T-helper 2 cell treated with Interferon-gamma antibody and Interleukin-4, amounts not matched to agents 100 ng/mL and 5 ng/mL, for 36 hours (primary cell): ENCODE results near the gene BRS3. TPM values are rescaled to one million over a fixed set of nuclear protein-coding genes. Genes with fewer than 3 reads are reported as not detected.

Experiments
- intact Hi-C: fragments of 100-400 bp; cut with micrococcal nuclease; formaldehyde crosslinking; loops from one replicate; pipeline ENCODE4 v1.15.1; 2023
- total RNA-seq: library from RNA; stranded (reverse); gene quantifications from 2 replicates; pipeline ENCODE4 v1.2.3, GENCODE V29; 2022

Gene BRS3
- total RNA-seq, 1 donor from 2014 or later: not detected

DNA sequence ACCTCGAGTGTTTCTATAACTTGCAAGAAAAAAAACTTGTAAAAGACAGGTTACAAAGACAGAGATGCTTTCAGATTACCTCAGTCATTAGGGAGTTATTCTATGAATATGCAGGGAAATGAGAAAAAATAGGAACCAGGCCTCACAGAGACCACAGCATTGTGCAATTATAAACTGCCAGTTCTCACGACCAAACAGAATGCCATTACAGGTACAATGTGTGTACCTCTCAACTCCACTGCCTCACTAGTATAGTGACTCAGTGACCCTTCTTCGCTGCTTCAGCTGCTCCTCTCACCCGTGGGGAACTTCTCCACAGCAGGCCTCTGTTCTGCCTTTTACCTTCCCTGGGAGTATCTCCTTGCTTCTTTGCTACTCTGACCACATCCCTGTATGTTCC is 7.3 kb downstream of the BRS3 start:
- intact Hi-C loops: loop anchor here (5.0 kb wide), 3 partner anchors 282 to 557 kb away; partner anchors contain the start of gene SLC9A6

DNA sequence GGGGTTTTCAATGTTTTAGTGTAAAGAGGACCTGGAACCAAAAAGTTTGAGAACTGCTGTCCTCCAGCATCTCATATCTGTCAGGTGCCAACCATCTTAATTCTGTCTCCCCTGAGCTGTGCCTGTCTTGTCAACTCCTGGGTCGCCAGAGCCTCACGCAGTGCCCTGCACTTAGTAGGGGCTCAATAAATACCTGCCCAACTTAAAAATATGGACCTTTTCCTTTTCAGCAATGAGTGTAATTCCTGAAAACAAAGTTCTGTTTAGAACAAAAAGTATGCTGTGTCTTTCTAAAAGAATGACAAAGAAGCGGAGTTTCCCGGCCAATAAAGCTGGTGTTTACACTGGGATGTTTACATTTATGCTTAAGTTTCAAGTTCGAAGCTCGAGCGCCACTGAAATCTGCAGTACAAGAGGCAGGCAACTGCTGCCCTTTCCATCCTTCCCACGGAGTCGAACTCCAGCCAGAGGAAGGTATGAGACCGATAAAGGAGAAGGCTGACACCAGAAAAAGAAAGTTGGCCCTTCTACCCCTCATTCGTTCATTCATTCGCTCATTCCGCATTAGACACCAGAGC is 8.5 kb downstream of the BRS3 start:
- intact Hi-C loops: loop anchor here (2.0 to 5.0 kb wide), 5 partner anchors 157 to 973 kb away; partner anchors contain the start of gene SLC9A6

DNA sequence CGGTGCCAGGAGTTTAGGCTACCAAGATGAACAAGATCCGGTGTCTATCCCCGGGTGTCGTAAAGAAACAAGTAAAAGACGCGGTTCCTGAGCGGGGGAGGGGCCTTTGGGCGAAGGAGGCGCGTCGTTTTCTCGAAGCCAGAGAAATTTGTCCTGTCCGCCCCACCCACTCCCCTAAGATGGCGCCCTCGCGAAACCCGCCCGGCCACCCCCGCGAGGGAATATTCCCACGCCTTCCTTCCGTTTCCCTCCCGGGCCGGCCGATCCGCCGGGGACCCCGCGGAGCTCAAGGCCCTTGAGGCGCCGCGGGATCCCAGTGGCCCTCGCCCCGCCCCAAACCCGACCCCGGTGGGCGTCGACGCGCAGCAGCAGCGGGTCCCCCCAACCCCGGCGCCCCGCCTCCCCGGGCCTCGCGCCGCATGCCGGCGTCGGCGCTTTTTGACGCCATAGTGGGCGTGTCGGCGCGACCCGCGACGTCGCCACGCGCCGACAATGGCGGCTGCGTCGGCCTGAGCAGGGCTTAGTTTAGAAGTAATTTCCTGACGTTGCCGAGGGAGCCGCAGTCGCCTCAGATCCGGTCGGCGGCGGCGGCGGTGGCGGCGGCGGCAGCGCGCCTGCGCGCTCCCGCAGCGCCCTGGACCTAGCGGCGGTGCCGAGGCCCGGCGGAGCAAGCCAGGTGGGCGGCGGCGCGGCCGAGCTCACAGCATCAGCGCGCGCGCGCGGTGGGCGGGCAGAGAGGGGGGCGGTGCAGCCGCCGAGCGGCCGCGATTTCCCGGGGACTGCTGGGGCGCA is 9.2 kb downstream of the BRS3 start:
- intact Hi-C loops: loop anchor here (1.0 to 5.0 kb wide), 8 partner anchors 156 to 974 kb away; partner anchors contain the start of genes MAP7D3 and SLC9A6

DNA sequence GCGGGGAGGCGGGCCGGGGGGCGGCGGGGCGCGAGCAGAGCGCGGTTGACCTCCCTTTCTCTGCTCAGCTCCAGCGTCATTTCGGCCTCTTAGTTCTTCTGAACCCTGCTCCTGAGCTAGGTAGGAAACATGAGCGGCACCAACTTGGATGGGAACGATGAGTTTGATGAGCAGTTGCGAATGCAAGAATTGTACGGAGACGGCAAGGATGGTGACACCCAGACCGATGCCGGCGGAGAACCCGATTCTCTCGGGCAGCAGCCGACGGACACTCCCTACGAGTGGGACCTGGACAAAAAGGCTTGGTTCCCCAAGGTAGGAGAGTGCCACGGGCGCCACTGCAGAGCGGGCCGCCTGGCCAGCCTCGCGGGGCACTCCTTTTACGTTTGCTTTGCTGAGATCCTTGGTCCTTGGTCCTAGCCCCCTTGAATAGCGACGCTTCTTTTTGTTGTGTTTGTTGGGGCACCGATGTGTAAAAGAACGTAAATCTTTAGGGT is 9.9 kb downstream of the BRS3 start, which contains the start of gene HTATSF1:
TSS of gene HTATSF1 (plus strand) at position 37 of the 497 bp plus-strand sequence. CDS start at position 130, 93 bp downstream.
- intact Hi-C loops: loop anchor here (1.0 to 5.0 kb wide), 9 partner anchors 79 to 975 kb away; partner anchors contain the start of genes MAP7D3 and SLC9A6

DNA sequence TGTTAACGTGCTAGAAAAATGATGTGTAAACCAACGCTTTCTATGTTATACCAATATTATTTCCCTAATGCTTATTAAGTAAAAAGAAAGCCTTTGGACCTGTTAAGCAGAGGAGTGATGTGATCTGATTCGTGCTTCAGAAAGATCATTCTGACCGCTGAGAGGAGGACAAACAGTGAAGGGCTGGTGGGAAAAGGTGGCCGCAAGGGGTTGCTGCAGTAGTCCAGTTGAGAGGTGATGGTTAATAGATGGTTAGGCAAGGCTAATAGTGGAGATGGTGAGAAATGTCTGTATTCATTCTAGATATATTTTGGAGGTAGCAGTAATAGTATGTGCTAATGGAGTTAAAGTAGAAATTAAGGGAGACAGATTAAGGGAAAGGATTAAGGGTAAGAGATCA is 31.3 kb downstream of the BRS3 start:
- intact Hi-C loops: no loop called here

DNA sequence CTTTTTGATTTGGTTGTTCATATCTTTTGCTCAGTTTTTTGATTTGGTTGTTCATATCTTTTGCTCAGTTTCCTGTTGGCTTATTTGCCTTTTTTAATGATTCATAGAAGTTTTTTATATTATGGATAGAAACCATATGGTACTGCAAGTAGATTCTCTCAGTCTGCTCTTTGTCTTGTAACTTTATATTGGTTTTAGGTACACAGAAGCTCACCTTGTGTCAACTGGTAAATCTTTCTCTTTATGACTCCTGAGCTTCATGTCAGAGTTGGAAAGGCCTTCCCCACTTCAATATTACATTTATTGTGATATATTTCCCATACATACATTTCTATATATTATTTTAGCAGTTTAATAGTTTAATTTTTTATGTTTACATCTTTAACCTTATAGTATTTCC is 36.0 kb downstream of the BRS3 start:
- intact Hi-C loops: no loop called here

DNA sequence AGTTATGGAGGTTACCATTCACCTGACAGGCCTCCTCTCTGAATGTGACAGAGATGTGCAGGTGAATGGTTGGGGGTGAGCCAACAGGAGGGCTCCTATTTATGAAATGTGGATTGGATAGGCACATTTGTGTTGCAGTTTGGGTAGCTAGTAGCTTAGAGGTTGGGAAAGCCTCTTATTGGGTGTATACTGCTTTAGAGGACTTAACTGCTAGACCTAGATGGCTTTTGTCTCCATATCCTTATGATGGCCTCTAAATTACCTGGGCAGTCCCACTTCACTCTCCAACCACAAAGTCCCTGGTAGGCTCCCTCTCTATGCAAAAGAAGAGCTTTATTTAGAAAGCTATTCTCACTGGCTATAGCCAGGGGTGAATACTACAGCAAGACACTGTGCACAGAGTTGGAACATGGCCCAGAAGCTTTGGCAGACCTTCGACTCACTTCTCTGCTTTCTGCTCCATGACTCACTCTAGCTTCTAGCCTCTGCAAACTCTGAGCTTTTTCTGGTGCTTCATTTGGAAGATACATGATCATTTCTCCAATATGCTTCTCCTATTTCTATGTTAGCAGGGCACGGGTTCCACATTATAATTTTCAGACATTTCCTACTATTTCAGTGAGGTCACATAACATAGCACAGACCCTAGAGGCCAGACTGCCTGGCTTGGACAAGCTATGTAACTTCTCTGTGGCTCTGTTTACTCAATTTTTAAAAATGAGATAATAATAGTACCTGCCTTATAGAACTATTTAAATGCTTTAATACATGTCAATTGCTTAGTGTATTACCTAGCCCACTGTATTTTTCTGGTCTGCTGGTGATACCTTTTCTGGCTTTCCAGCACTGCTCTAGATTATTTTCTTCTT is 38.2 kb downstream of the BRS3 start:
- intact Hi-C loops: no loop called here

DNA sequence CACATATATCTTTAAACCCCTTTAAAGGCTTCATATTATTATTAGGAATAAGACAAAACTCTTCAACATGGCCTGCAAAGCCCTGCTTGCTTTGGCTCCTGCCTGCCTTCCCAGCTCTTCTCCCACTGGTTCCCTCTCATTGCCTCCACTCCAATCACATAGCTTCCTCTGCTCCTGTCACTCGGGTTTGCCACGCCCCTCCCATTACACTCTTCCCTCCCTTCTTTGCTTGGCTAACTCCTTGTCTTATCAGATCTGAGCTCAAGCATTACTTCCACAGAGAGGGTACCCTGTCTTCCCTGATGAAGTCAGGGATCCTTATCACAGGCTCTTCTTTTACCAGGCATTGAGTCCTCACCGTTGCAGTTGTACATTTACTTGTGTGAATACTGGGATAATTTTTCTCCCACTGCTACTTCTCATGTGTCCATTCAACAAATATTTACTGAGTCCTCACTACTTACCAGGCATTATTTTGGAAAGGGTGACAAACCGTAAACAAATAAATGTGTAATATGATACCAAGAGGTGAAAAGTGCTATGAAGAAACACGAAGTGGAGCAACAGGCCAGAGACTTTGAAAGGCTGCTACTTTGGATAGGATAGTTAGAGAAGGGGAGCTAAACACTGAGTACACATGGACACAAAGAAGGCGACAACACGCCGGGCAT is 41.0 kb downstream of the BRS3 start:
- intact Hi-C loops: no loop called here

DNA sequence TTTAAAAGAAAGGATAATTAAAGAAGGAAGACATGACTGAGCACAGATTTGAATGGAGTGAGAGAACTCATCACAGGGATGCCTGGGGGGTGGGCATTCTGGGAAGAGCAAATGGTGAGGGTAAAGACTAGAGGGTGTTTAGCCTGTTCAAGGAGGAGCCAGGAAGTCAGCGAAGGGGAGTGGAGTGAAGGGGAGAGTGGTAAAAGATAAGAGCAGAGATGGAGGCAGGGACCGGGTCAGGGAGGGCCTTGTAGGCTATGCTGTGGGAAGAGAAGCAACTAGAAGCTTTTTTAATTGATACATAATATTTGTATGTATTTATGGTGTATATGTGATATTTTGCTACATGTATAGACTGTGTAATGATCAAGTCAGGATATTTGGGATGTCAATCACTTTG is 42.0 kb downstream of the BRS3 start:
- intact Hi-C loops: no loop called here

DNA sequence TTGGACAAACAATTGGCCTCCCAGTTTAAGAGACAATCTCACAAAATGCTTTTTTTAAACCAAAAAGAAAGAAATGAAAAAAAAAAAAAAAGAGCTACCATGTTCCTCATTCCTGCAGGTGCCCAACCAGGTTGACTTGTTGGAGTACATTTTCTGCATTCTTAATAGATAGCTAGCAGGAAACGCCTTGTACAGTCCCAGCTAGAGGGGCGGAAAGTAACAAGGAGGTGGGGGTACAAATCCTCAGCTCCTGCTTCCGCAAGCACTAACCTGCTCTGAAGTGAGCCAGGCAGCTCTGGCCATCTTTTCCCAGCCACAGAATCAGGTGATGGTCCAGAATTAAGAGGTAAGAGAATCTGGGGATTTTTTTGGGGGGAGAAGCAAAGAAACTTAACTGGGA is 44.2 kb downstream of the BRS3 start, which contains the start of gene VGLL1:
TSS of gene VGLL1 (plus strand) at position 265 of the 400 bp plus-strand sequence. CDS start 3,806 bp downstream, outside the sequence.
- intact Hi-C loops: no loop called here

DNA sequence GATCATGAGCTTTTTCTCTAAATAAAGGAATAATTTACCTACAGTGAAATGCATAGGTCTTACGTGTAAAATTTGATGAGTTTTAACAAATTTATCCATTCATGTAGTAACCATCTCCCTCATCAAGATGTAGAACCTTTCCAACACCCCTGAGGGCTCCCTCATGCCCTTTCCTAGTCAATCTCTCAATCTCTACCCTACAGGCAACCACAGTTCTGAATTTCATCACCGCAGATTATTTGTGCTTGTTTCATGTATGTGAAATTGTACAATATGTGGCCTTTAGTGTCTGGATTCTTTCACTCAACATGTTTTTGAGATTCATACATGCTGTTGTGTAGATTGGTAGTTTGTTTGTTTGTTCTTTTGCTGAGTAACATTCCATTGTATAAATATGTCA is 46.4 kb downstream of the BRS3 start:
- intact Hi-C loops: no loop called here

DNA sequence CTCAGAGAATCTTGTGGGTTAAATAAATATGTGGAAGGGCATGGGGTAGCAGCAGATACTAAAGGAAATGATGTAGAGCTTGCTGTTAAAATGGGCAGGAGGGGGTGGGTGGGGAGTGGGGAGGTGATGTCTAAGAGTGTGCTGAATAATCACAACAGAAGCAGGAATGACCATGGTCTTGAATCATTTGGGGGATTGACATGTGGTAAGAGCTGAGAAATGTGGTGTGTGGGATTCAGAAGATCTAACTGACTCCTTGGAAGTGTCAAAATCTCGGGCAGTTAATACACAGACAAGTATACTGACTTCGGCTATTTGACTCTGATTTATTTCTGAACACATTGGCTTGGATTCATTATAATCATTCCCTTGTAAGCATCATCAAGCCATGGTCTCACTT is 51.1 kb downstream of the BRS3 start:
- intact Hi-C loops: no loop called here

DNA sequence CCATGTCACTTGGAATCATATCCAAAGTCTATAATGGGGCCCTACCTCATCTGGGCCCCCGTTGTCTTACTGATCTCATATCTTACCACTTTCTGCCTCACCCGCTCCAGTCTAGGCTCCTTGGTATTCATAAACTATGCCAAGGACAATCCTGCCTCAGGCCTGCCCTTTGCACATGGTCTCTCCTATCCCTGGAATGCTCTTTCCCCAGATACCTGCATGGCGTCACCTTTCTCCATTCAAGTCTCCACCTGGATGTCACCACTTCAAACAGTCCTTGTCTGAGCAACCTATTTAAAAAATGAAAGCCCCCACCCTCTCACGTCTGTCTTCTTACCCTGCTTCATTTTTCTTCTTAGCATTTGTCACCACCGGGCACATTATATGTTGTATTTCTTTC is 52.5 kb downstream of the BRS3 start:
- intact Hi-C loops: no loop called here

DNA sequence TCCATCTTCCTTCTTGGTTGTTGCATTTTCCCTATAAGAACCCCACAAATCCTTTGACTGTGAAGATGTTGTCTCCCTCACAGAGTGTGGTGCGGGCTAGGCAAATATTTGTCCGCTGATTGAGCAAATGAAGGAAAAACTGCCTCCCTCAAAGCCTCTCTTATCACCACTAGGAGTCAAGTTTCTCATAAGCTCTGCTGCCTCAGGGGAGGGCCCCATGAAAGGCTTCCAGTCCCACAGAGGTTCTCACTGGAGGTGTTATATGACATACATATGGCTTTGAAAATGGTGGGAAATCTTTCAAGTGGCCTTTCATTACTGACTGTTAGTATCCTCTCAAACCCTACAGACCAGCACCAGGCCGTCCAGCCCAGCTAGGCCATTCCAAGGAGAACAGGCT is 53.5 kb downstream of the BRS3 start:
- intact Hi-C loops: no loop called here

DNA sequence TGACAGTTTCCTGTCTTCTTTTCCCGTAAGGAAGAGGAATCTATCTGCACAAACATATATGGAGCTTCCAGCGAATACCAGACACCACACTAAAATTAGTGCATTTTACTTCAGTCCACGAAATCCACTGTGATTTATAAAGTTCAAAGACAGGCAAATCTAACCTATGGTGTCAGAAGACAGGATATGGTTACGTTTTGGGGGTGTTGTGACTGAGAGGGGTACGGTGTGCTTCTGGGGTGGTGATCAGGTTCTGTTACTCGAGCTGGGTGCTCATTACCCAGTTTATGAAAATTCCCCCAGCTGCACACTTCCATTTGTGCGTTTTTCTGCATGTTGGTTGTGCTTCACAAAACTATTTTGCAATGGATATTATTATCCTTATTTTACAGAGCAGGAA is 54.5 kb downstream of the BRS3 start:
- intact Hi-C loops: no loop called here

Other genes starting within 250 kb of the BRS3 start
- 17.9 and 20.0 TPM in 2 replicates for gene MAP7D3, start 236.5 kb upstream of the BRS3 start, total RNA-seq
- not detected in 2 replicates for gene ADGRG4, start 187.0 kb upstream of the BRS3 start, total RNA-seq
- gene HTATSF1, start 9.6 kb downstream of the BRS3 start, total RNA-seq: 62.7 and 63.3 TPM in 2 replicates
- not detected in 2 replicates for gene VGLL1, start 44.3 kb downstream of the BRS3 start, total RNA-seq
- 153 and 157 TPM in 2 replicates for gene CD40LG, start 160.2 kb downstream of the BRS3 start, total RNA-seq